Gastroesophageal sphincter (tissue), 3 donors: Measurements from ENCODE around the gene CAVIN2.

Experiments
- EP300 ChIP-seq: sonication (generic); formaldehyde crosslinking; IDR thresholded peaks from one replicate; pipeline ENCODE4 v1.6.1; 2017; ENCODE audit warnings: antibody characterized with exemption, mild to moderate bottlenecking
- POLR2A ChIP-seq, 2 donors: fragments of 450-650 bp; IDR thresholded peaks; one replicate each; pipeline ENCODE4 v1.6.1; 2017; ENCODE audit warnings: antibody characterized with exemption in 2 of 2, mild to moderate bottlenecking in 2 of 2, moderate library complexity in 1 of 2
- POLR2AphosphoS5 ChIP-seq: sonication (generic); formaldehyde crosslinking; IDR thresholded peaks from one replicate; pipeline ENCODE4 v1.6.1; 2017; ENCODE audit warnings: antibody characterized with exemption
- TF ChIP-seq, protein P1 (sequence below), 4 experiments: fragments of 200-600 bp in 2 of 4; fragments of 450-650 bp in 2 of 4; sonication (generic) in 1 of 4; IDR thresholded peaks; one replicate each; pipeline ENCODE4 v1.5.1; 2017 to 2019; ENCODE audit warnings: antibody characterized with exemption in 4 of 4, mild to moderate bottlenecking in 2 of 4, moderate library complexity in 2 of 4

DNA sequence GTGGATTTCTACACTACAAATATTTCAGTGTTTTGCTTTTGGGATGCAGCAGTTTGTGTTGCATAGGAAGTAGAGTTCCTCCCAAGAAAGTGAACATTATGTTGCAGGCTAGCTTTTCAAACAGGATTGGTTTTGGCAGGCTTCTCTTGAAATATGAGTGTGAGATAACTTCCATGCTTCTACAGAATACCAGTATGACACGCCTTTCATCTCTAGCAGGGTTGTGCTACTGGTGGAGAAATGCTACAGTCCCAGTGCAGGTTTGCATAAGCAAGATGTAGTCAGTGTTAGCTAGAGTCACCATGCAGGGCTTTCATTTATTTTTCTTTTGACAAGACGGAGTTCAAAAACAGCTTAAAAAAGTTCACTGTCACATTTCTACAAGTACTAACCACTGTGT lies 17.1 kb upstream of the CAVIN2 start:
- TF ChIP-seq, protein P1, sequence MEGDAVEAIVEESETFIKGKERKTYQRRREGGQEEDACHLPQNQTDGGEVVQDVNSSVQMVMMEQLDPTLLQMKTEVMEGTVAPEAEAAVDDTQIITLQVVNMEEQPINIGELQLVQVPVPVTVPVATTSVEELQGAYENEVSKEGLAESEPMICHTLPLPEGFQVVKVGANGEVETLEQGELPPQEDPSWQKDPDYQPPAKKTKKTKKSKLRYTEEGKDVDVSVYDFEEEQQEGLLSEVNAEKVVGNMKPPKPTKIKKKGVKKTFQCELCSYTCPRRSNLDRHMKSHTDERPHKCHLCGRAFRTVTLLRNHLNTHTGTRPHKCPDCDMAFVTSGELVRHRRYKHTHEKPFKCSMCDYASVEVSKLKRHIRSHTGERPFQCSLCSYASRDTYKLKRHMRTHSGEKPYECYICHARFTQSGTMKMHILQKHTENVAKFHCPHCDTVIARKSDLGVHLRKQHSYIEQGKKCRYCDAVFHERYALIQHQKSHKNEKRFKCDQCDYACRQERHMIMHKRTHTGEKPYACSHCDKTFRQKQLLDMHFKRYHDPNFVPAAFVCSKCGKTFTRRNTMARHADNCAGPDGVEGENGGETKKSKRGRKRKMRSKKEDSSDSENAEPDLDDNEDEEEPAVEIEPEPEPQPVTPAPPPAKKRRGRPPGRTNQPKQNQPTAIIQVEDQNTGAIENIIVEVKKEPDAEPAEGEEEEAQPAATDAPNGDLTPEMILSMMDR (IDR thresholded peaks at IDR 0.05), result no peak
- TF ChIP-seq POLR2A (IDR thresholded peaks at IDR 0.05) (no peak), POLR2AphosphoS5 (no peak), EP300 (no peak)
